ENCODE data around the gene IL27RA. TPM values are rescaled to one million over a fixed set of nuclear protein-coding genes. Genes with fewer than 3 reads are reported as not detected.

The IL27RA gene
- total RNA-seq, 4 donors from 2014 or later, result 0.37 to 2.1 (median 1.5) TPM

GRCh38 chr19:14088634-14089411 lies 57.3 kb downstream of the IL27RA start:
- intact Hi-C loops (cut with DNase I; ENCODE audit: low total_unique reads) (no loop called here), in situ Hi-C loops (cut with MboI; ENCODE audit: low pct_ligation_motif_present in 1 of 4, low pct_unique_long_range_greater_than_20kb in 1 of 4, low sequenced_read_pairs in 3 of 4) (no loop called here)
- H3K4me1 ChIP-seq, result peaks cover 5 to 22% (median 13%) of the 10 kb centered on the region in 4 donors
- peak overlapping the region in 2 of 4 donors; percentile 92 to 95 for H3K4me3 ChIP-seq
- DNase-seq, result no peak
- no peaks in the 10 kb centered on the region for H3K27me3 ChIP-seq
- H3K9me3 ChIP-seq, result no peaks in the 10 kb centered on the region
- 83 to 100% methylated on average over 4 to 30 of the region's 30 CpGs for WGBS, 2 donors (ENCODE audit: low coverage in 1 of 2)
- peak overlapping the region in 2 of 4 donors; percentile 72 to 94 for H3K27ac ChIP-seq
- peaks cover 0 to 9% (median 0%) of the 10 kb centered on the region in 4 donors for H3K36me3 ChIP-seq
- TF ChIP-seq EP300 (IDR thresholded peaks at IDR 0.05; ENCODE audit: low read depth) (no peak), CTCF (IDR thresholded peaks at IDR 0.05) (no peak), POLR2AphosphoS5 (IDR thresholded peaks at IDR 0.05) (no peak), POLR2A (IDR thresholded peaks at IDR 0.05) (no peak)

- Histone ChIP-seq H3K27me3 (no peaks in the 10 kb centered on the region), H3K4me3 (peak overlapping the region in 3 of 4 donors; percentile 56 to 95 (median 92)), H3K9me3 (no peaks in the 10 kb centered on the region), H3K36me3 (peaks cover 0 to 9% (median 0%) of the 10 kb centered on the region in 4 donors), H3K4me1 (peaks cover 5 to 22% (median 13%) of the 10 kb centered on the region in 4 donors), H3K27ac (peak overlapping the region; percentile 35 to 100 (median 83))
- intact Hi-C loops (cut with DNase I; ENCODE audit: low total_unique reads), result no loop called here
- no peak for TF ChIP-seq POLR2AphosphoS5 (IDR thresholded peaks at IDR 0.05)
- no peak for TF ChIP-seq EP300 (IDR thresholded peaks at IDR 0.05; ENCODE audit: low read depth)
- TF ChIP-seq CTCF (IDR thresholded peaks at IDR 0.05), result no peak
- no peak for TF ChIP-seq POLR2A (IDR thresholded peaks at IDR 0.05)
- 9% methylated on average over 16 of the region's 16 CpGs; no CpG with 5 or more reads in 1 of the 2 donors for WGBS, 2 donors (ENCODE audit: low coverage in 1 of 2)
- in situ Hi-C loops (cut with MboI; ENCODE audit: low pct_ligation_motif_present in 1 of 4, low pct_unique_long_range_greater_than_20kb in 1 of 4, low sequenced_read_pairs in 3 of 4), result no loop called here
- no peak for DNase-seq
Observed at GRCh38 chr19:14089412-14089661, 57.8 kb downstream of the IL27RA start.

- 2% methylated on average over 20 of the region's 142 CpGs; no CpG with 5 or more reads in 1 of the 2 donors for WGBS, 2 donors (ENCODE audit: low coverage in 1 of 2)
- in situ Hi-C loops (cut with MboI; ENCODE audit: low pct_ligation_motif_present in 1 of 4, low pct_unique_long_range_greater_than_20kb in 1 of 4, low sequenced_read_pairs in 3 of 4) (no loop called here), intact Hi-C loops (cut with DNase I; ENCODE audit: low total_unique reads) (no loop called here)
- DNase-seq, result peak; percentile 63
- H3K27me3 ChIP-seq, result no peaks in the 10 kb centered on the region
- H3K4me1 ChIP-seq, result peaks cover 5 to 22% (median 13%) of the 10 kb centered on the region in 4 donors
- TF ChIP-seq CTCF (IDR thresholded peaks at IDR 0.05) (peak in 1 of 5 experiments; percentile 7), POLR2AphosphoS5 (IDR thresholded peaks at IDR 0.05) (no peak)
- H3K4me3 ChIP-seq, result peak overlapping the region; percentile 56 to 95 (median 76)
- H3K36me3 ChIP-seq, result peaks cover 0 to 9% (median 0%) of the 10 kb centered on the region in 4 donors
- no peaks in the 10 kb centered on the region for H3K9me3 ChIP-seq
- peak overlapping the region; percentile 94 to 100 (median 97) for H3K27ac ChIP-seq
Observed at GRCh38 chr19:14089662-14090508, 58.3 kb downstream of the IL27RA start.

- Histone ChIP-seq H3K4me3 (peak within 1 kb of the TSS; percentile 56 to 95 (median 78)), H3K9me3 (no peaks in the 10 kb centered on the region), H3K27me3 (no peaks in the 10 kb centered on the region), H3K36me3 (peaks cover 0 to 9% (median 0%) of the 10 kb centered on the region in 4 donors), H3K4me1 (peaks cover 5 to 20% (median 13%) of the 10 kb centered on the region in 4 donors), H3K27ac (peak within 1 kb of the TSS; percentile 94 to 100 (median 97))
- intact Hi-C loops (cut with DNase I; ENCODE audit: low total_unique reads) (no loop called here), in situ Hi-C loops (cut with MboI; ENCODE audit: low pct_ligation_motif_present in 1 of 4, low pct_unique_long_range_greater_than_20kb in 1 of 4, low sequenced_read_pairs in 3 of 4) (no loop called here)
- TF ChIP-seq POLR2AphosphoS5 (IDR thresholded peaks at IDR 0.05), result no peak
- peak; percentile 93 for DNase-seq
- WGBS, 2 donors (ENCODE audit: low coverage in 1 of 2), result 0 to 2% methylated on average over 3 to 33 of the region's 65 CpGs
Observed at GRCh38 chr19:14090509-14091080, 59.0 kb downstream of the IL27RA start, which contains the start of gene SAMD1. SAMD1 (minus strand) TSS chr19:14090751.
